Liver (tissue), 9 donors: ENCODE measurements around the gene CD160. TPM values are rescaled to one million over a fixed set of nuclear protein-coding genes. Genes with fewer than 3 reads are reported as not detected.

ENCODE experiments used
- DNase-seq: peaks from one replicate; pipeline ENCODE4 v3.0.0-alpha.2; 2017; ENCODE audit warnings: low spot score
- H3K27ac ChIP-seq, 2 donors: one replicate each; pipeline ENCODE4 v1.7.0; 2013; ENCODE audit warnings: inconsistent platforms in 2 of 2, low read length in 2 of 2, control low read depth in 1 of 2, low read depth in 1 of 2, mild to moderate bottlenecking in 1 of 2
- H3K27me3 ChIP-seq, 4 donors: one replicate each; pipeline versions ENCODE4 v1.6.1 to v1.7.0; 2013; ENCODE audit warnings: low read length in 3 of 4, inconsistent platforms in 1 of 4, mild to moderate bottlenecking in 1 of 4, moderate library complexity in 1 of 4; ENCODE audit not compliant: control insufficient read depth in 4 of 4, insufficient read depth in 4 of 4
- H3K36me3 ChIP-seq, 4 donors: one replicate each; pipeline versions ENCODE4 v1.6.1 to v1.7.0; 2013; ENCODE audit warnings: low read length in 3 of 4, mild to moderate bottlenecking in 3 of 4, low read depth in 1 of 4, moderate library complexity in 1 of 4; ENCODE audit not compliant: control insufficient read depth in 4 of 4, insufficient read depth in 3 of 4
- H3K4me1 ChIP-seq, 4 donors: one replicate each; pipeline versions ENCODE4 v1.6.1 to v1.7.0; 2013; ENCODE audit warnings: low read length in 3 of 4, mild to moderate bottlenecking in 3 of 4, moderate library complexity in 1 of 4; ENCODE audit not compliant: control insufficient read depth in 4 of 4, insufficient read depth in 4 of 4
- H3K4me3 ChIP-seq, 3 donors: one replicate each; pipeline versions ENCODE4 v1.6.1 to v1.7.0; 2013; ENCODE audit warnings: low read length in 3 of 3, control low read depth in 1 of 3, low read depth in 1 of 3, mild to moderate bottlenecking in 1 of 3
- H3K9ac ChIP-seq, 2 donors: one replicate each; pipeline ENCODE4 v1.7.0; 2013; ENCODE audit warnings: low read length in 2 of 2, mild to moderate bottlenecking in 2 of 2, moderate library complexity in 2 of 2, control low read depth in 1 of 2, low read depth in 1 of 2
- H3K9me3 ChIP-seq, 4 donors: one replicate each; pipeline versions ENCODE4 v1.6.1 to v1.7.0; 2013; ENCODE audit warnings: low read length in 3 of 4; ENCODE audit not compliant: control insufficient read depth in 4 of 4
- CTCF ChIP-seq: fragments of 150-350 bp; IDR thresholded peaks from 2 replicates; pipeline ENCODE4 v1.5.1; 2017; ENCODE audit warnings: improper control_type of control experiment, low read depth, low read length; ENCODE audit not compliant: missing input control
- EGR1 ChIP-seq, 2 donors: IDR thresholded peaks; 2 replicates each; pipeline ENCODE4 v1.6.1; 2016 to 2018; ENCODE audit warnings: antibody characterized with exemption in 2 of 2, low read depth in 2 of 2
- FOXA1 ChIP-seq: IDR thresholded peaks from 2 replicates; pipeline ENCODE4 v1.6.1; 2016; ENCODE audit warnings: antibody characterized with exemption
- FOXA2 ChIP-seq: IDR thresholded peaks from 2 replicates; pipeline ENCODE4 v1.6.1; 2016; ENCODE audit warnings: antibody characterized with exemption
- GABPA ChIP-seq, 2 donors: IDR thresholded peaks in 1 of 2; conservative IDR thresholded peaks in 1 of 2; 2 replicates each; pipeline ENCODE4 v1.6.1; 2016; ENCODE audit warnings: antibody characterized with exemption in 2 of 2, mild to moderate bottlenecking in 1 of 2, moderate library complexity in 1 of 2
- HNF4A ChIP-seq, 2 donors: conservative IDR thresholded peaks; 2 replicates each; pipeline ENCODE4 v1.6.1; 2016; ENCODE audit warnings: antibody characterized with exemption in 2 of 2, mild to moderate bottlenecking in 2 of 2
- HNF4G ChIP-seq: IDR thresholded peaks from 2 replicates; pipeline ENCODE4 v1.6.1; 2016; ENCODE audit warnings: antibody characterized with exemption
- RAD21 ChIP-seq, 2 donors: IDR thresholded peaks; 2 replicates each; pipeline ENCODE4 v1.6.1; 2016; ENCODE audit warnings: antibody characterized with exemption in 2 of 2, mild to moderate bottlenecking in 2 of 2
- TAF1 ChIP-seq: conservative IDR thresholded peaks from 2 replicates; pipeline ENCODE4 v1.6.1; 2016; ENCODE audit warnings: antibody characterized with exemption, mild to moderate bottlenecking
- YY1 ChIP-seq: IDR thresholded peaks from 2 replicates; pipeline ENCODE4 v1.6.1; 2016; ENCODE audit warnings: antibody characterized with exemption, mild to moderate bottlenecking
- ZBTB33 ChIP-seq: IDR thresholded peaks from 2 replicates; pipeline ENCODE4 v1.6.1; 2016; ENCODE audit warnings: antibody characterized with exemption
- WGBS: extraction: QIAGEN DNeasy Blood & Tissue Kit; methylation state at CpG from one replicate; pipeline ENCODE4 v1.1.7; 2013; 5-methylcytosine and 5-hydroxymethylcytosine counted together
- polyA plus RNA-seq, 2 donors: library from polyadenylated mRNA; stranded (reverse) in 1 of 2; unstranded in 1 of 2; fragments of 200-250 nt in 1 of 2; fragments of >200 nt in 1 of 2; fragmentation: Nextera tagmentation in 1 of 2; extraction: Ambion mirVana in 1 of 2; gene quantifications; one replicate each; pipeline versions ENCODE4 v1.2.1 to v1.2.3, GENCODE V29; 2013 to 2015
- total RNA-seq, 2 donors: library from RNA; depleted of rRNA; stranded (reverse); fragments of >200 nt; gene quantifications; one replicate each; pipeline ENCODE4 v1.2.3, GENCODE V29; 2014
- TF ChIP-seq, protein P1 (sequence below): IDR thresholded peaks from 2 replicates; pipeline ENCODE4 v1.6.1; 2016; ENCODE audit warnings: antibody characterized with exemption, mild to moderate bottlenecking
- TF ChIP-seq, protein P2 (sequence below): IDR thresholded peaks from 2 replicates; pipeline ENCODE4 v1.6.1; 2016; ENCODE audit warnings: antibody characterized with exemption
- donor health status: healthy.
- donor health status: healthy.
- donor health status: healthy.
- donor health status: healthy.
- donor health status: healthy.

CD160 gene
- total and polyA plus RNA-seq, 4 donors, result 0.54 to 1.4 (median 1.1) TPM

DNA sequence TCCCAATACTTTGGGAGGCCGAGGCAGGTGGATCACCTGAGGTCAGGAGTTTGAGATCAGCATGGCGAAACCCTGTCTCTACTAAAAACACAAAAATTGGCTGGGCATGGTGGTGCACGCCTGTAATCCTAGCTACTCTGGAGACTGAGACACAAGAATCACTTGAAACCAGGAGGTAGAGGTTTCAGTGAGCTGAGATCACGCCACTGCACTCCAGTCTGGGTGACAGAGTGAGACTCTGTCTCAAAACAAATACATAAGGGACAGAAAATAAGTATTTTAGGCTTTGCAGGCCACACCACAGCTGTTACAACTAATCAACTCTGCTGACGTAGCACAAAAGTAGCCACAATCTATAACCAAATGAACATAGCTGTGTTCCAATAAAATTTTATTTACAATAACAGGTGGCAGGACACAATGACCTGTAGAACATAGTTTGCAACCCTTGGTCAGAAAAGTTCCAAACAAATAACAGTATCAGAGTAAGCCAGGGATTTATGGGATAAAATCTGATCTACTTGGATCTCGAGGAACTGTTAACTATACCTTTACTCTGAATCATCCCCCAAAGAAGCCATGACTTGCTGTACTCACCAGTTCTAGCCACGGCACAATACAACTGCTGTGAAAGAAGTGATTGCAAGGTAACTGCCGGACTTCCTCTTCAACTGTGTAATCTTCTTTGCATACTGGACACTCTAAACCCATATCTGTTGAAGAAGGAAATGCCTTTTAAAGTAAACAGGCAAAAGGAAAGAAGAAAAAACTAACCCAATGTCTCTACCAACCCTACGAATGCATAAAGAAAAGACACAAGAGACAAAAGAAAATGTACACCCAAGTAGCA is 28.3 kb downstream of the CD160 start:
- no peak for DNase-seq
- no peaks in the 10 kb centered on the region for H3K27me3 ChIP-seq
- peaks cover 0 to 4% (median 0%) of the 10 kb centered on the region in 4 donors for H3K4me1 ChIP-seq
- H3K9ac ChIP-seq, result no peak overlapping the region
- TF ChIP-seq CTCF, result no peak
- no peak for TF ChIP-seq RAD21 (IDR thresholded peaks at IDR 0.05)
- TF ChIP-seq HNF4A (conservative IDR thresholded peaks at IDR 0.05), result no peak
- TF ChIP-seq ZBTB33, result no peak
- TF ChIP-seq, protein P1, sequence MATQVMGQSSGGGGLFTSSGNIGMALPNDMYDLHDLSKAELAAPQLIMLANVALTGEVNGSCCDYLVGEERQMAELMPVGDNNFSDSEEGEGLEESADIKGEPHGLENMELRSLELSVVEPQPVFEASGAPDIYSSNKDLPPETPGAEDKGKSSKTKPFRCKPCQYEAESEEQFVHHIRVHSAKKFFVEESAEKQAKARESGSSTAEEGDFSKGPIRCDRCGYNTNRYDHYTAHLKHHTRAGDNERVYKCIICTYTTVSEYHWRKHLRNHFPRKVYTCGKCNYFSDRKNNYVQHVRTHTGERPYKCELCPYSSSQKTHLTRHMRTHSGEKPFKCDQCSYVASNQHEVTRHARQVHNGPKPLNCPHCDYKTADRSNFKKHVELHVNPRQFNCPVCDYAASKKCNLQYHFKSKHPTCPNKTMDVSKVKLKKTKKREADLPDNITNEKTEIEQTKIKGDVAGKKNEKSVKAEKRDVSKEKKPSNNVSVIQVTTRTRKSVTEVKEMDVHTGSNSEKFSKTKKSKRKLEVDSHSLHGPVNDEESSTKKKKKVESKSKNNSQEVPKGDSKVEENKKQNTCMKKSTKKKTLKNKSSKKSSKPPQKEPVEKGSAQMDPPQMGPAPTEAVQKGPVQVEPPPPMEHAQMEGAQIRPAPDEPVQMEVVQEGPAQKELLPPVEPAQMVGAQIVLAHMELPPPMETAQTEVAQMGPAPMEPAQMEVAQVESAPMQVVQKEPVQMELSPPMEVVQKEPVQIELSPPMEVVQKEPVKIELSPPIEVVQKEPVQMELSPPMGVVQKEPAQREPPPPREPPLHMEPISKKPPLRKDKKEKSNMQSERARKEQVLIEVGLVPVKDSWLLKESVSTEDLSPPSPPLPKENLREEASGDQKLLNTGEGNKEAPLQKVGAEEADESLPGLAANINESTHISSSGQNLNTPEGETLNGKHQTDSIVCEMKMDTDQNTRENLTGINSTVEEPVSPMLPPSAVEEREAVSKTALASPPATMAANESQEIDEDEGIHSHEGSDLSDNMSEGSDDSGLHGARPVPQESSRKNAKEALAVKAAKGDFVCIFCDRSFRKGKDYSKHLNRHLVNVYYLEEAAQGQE, result no peak
- TF ChIP-seq FOXA2, result no peak
- TF ChIP-seq, protein P2, sequence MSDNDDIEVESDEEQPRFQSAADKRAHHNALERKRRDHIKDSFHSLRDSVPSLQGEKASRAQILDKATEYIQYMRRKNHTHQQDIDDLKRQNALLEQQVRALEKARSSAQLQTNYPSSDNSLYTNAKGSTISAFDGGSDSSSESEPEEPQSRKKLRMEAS, result no peak
- no peak for TF ChIP-seq EGR1 (IDR thresholded peaks at IDR 0.05; ENCODE audit: low read depth in 2 of 2)
- no peak for TF ChIP-seq HNF4G
- TF ChIP-seq YY1, result no peak
- TF ChIP-seq TAF1, result no peak
- TF ChIP-seq GABPA (IDR thresholded peaks at IDR 0.05 in 1 of 2, conservative IDR thresholded peaks at IDR 0.05 in 1 of 2), result no peak
- TF ChIP-seq FOXA1, result no peak
- H3K27ac ChIP-seq, result no peak overlapping the region
- WGBS, result 89% methylated on average over 9 of the region's 9 CpGs
- no peaks in the 10 kb centered on the region for H3K9me3 ChIP-seq
- peaks cover 17 to 44% (median 36%) of the 10 kb centered on the region in 4 donors for H3K36me3 ChIP-seq
- no peak overlapping the region for H3K4me3 ChIP-seq

DNA sequence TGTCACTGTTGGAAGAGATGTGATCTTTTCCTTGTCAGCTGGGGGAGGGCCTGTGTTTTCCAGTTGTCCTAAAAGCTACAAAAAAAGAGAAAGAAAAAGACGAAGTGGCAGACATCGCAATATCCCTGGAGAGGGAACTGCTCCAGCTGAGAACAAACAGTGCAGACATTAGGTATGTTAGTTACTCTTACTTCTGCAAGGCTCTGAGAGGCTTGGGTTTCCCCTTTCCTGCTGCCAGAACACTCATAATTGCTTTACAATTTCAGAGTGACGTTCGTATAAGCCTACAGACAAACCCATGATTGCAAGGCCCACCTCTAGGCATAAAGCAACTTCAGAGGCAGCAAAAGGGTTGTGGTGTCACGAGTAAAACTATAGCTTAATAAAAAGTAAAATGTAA is 31.1 kb downstream of the CD160 start:
- no peak for DNase-seq
- Histone ChIP-seq H3K4me3 (no peak overlapping the region), H3K4me1 (peaks cover 0 to 4% (median 0%) of the 10 kb centered on the region in 4 donors), H3K27ac (no peak overlapping the region), H3K9me3 (no peaks in the 10 kb centered on the region), H3K9ac (no peak overlapping the region), H3K36me3 (peaks cover 10 to 40% (median 22%) of the 10 kb centered on the region in 4 donors), H3K27me3 (no peaks in the 10 kb centered on the region)
- TF ChIP-seq ZBTB33 (no peak), HNF4G (no peak), FOXA1 (no peak), GABPA (IDR thresholded peaks at IDR 0.05 in 1 of 2, conservative IDR thresholded peaks at IDR 0.05 in 1 of 2) (no peak)
- TF ChIP-seq, protein P2, result no peak
- 90% methylated on average over 5 of the region's 5 CpGs for WGBS
